OCI-LY3 (cell line): ENCODE data around the gene CAMTA1.

Source experiments
- H2AFZ ChIP-seq: fragments of 200-600, 300-600 bp; shearing (Covaris generic); 2 replicates; pipeline ENCODE4 v1.6.0; 2014; ENCODE audit warnings: antibody characterized with exemption, low read depth, low read length
- H3K27ac ChIP-seq: fragments of 200-600, 300-600 bp; sonication (generic); 2 replicates; pipeline ENCODE4 v1.5.1; 2014; ENCODE audit warnings: mild to moderate bottlenecking, low read length, moderate library complexity, mixed read lengths
- H3K27me3 ChIP-seq: fragments of 200-600, 300-600 bp; sonication (generic); 2 replicates; pipeline ENCODE4 v1.6.1; 2014; ENCODE audit warnings: low read depth, low read length, mixed read lengths
- H3K36me3 ChIP-seq: fragments of 200-600, 300-600 bp; sonication (generic); replicated peaks from 2 replicates; pipeline ENCODE3; 2014; ENCODE audit warnings: low read depth, low read length, mixed read lengths
- H3K4me1 ChIP-seq: fragments of 300-600, 200-600 bp; sonication (generic); 2 replicates; pipeline ENCODE4 v1.6.1; 2014; ENCODE audit warnings: low read length, mixed read lengths
- H3K4me2 ChIP-seq: fragments of 200-600, 300-600 bp; sonication (generic); 2 replicates; pipeline ENCODE4 v1.6.1; 2014; ENCODE audit warnings: low read length, mixed read lengths
- H3K4me3 ChIP-seq: fragments of 300-600, 200-600 bp; sonication (generic); 2 replicates; pipeline ENCODE4 v1.5.1; 2014; ENCODE audit warnings: antibody characterized with exemption, mild to moderate bottlenecking, low read length, moderate library complexity
- H3K79me2 ChIP-seq: fragments of 300-600, 200-600 bp; shearing (Covaris generic); 2 replicates; pipeline ENCODE4 v1.6.1; 2014; ENCODE audit warnings: mild to moderate bottlenecking, low read length, mixed read lengths
- H3K9ac ChIP-seq: fragments of 300-600, 200-600 bp; shearing (Covaris generic); 2 replicates; pipeline ENCODE4 v1.6.0; 2014; ENCODE audit warnings: mild to moderate bottlenecking, low read length, moderate library complexity
- H3K9me3 ChIP-seq: fragments of 200-600, 300-600 bp; shearing (Covaris generic); 2 replicates; pipeline ENCODE4 v1.6.1; 2014; ENCODE audit warnings: low read length, mixed read lengths; ENCODE audit not compliant: insufficient read depth
- H4K20me1 ChIP-seq: fragments of 200-600, 300-600 bp; sonication (generic); 2 replicates; pipeline ENCODE4 v1.6.1; 2016; ENCODE audit warnings: low read length, mixed read lengths; ENCODE audit not compliant: insufficient read depth
- EZH2phosphoT487 ChIP-seq: fragments of 200-600 bp; shearing (Covaris generic); IDR thresholded peaks from 2 replicates; pipeline ENCODE4 v1.6.1; 2018; ENCODE audit warnings: antibody characterized with exemption, mixed run types, low read depth
- TF ChIP-seq, protein P1 (sequence below): fragments of 200-600, 300-600 bp; sonication (generic); IDR thresholded peaks from 2 replicates; pipeline ENCODE4 v1.5.1; 2014; ENCODE audit warnings: antibody characterized with exemption, low read length, low read depth

CAMTA1 gene

GRCh38 chr1:7128293-7128692, 343.0 kb downstream of the CAMTA1 start:
- no peaks in the 10 kb centered on the region for H3K4me1 ChIP-seq
- H4K20me1 ChIP-seq = no peaks in the 10 kb centered on the region
- H3K4me3 ChIP-seq = no peak overlapping the region
- no peak for TF ChIP-seq EZH2phosphoT487
- TF ChIP-seq, protein P1, sequence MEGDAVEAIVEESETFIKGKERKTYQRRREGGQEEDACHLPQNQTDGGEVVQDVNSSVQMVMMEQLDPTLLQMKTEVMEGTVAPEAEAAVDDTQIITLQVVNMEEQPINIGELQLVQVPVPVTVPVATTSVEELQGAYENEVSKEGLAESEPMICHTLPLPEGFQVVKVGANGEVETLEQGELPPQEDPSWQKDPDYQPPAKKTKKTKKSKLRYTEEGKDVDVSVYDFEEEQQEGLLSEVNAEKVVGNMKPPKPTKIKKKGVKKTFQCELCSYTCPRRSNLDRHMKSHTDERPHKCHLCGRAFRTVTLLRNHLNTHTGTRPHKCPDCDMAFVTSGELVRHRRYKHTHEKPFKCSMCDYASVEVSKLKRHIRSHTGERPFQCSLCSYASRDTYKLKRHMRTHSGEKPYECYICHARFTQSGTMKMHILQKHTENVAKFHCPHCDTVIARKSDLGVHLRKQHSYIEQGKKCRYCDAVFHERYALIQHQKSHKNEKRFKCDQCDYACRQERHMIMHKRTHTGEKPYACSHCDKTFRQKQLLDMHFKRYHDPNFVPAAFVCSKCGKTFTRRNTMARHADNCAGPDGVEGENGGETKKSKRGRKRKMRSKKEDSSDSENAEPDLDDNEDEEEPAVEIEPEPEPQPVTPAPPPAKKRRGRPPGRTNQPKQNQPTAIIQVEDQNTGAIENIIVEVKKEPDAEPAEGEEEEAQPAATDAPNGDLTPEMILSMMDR = no peak
- no peaks in the 10 kb centered on the region for H3K36me3 ChIP-seq
- H3K27ac ChIP-seq = no peak overlapping the region
- H3K9ac ChIP-seq = no peak overlapping the region
- no peaks in the 10 kb centered on the region for H3K79me2 ChIP-seq
- H3K27me3 ChIP-seq = no peaks in the 10 kb centered on the region
- no peak overlapping the region for H2AFZ ChIP-seq
- H3K4me2 ChIP-seq = no peak overlapping the region
- H3K9me3 ChIP-seq = no peaks in the 10 kb centered on the region

- TF ChIP-seq, protein P1 = no peak
- no peak for TF ChIP-seq EZH2phosphoT487
- Histone ChIP-seq H3K27ac (no peak overlapping the region), H2AFZ (no peak overlapping the region), H3K36me3 (no peaks in the 10 kb centered on the region), H3K9ac (no peak overlapping the region), H3K4me2 (no peak overlapping the region), H4K20me1 (no peaks in the 10 kb centered on the region), H3K27me3 (no peaks in the 10 kb centered on the region; the same call in 1 of the 2 replicates), H3K4me1 (no peaks in the 10 kb centered on the region), H3K9me3 (no peaks in the 10 kb centered on the region), H3K4me3 (no peak overlapping the region), H3K79me2 (no peaks in the 10 kb centered on the region)
Observed at GRCh38 chr1:7130127-7130526, 344.9 kb downstream of the CAMTA1 start.

DNA sequence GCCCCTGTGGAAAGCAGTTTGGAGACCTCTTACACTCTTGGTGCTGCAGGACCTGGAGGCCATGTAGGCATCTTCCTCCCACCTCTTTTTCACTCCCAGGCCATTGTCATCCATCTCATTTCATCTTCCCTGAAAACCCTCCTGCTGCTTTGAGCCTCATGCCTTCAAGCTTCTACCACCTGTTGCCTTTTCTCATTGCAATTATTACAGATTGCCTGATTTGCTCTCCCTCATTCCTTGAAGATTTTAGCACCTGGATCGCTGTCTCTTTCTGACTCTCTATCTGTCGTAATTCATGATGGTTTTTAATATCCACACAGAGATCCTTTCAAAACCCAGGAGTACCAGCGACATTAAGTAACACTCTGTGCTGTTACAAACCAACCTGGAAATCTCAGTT, 350.2 kb downstream of the CAMTA1 start:
- TF ChIP-seq, protein P1 = no peak
- no peak for TF ChIP-seq EZH2phosphoT487
- H3K4me3 ChIP-seq = no peak overlapping the region
- no peaks in the 10 kb centered on the region for H3K79me2 ChIP-seq
- no peaks in the 10 kb centered on the region; the same call in 1 of the 2 replicates for H3K27me3 ChIP-seq
- H4K20me1 ChIP-seq = no peaks in the 10 kb centered on the region
- H3K9me3 ChIP-seq = no peaks in the 10 kb centered on the region
- no peak overlapping the region for H2AFZ ChIP-seq
- H3K4me1 ChIP-seq = no peaks in the 10 kb centered on the region
- H3K27ac ChIP-seq = no peak overlapping the region
- H3K4me2 ChIP-seq = no peak overlapping the region
- H3K36me3 ChIP-seq = no peaks in the 10 kb centered on the region
- H3K9ac ChIP-seq = no peak overlapping the region

- H3K4me1 ChIP-seq = no peaks in the 10 kb centered on the region
- TF ChIP-seq EZH2phosphoT487 = no peak
- TF ChIP-seq, protein P1 = no peak
- no peaks in the 10 kb centered on the region for H3K79me2 ChIP-seq
- no peaks in the 10 kb centered on the region for H4K20me1 ChIP-seq
- no peaks in the 10 kb centered on the region for H3K36me3 ChIP-seq
- no peak overlapping the region for H3K4me3 ChIP-seq
- no peaks in the 10 kb centered on the region; the same call in 1 of the 2 replicates for H3K27me3 ChIP-seq
- H3K4me2 ChIP-seq = no peak overlapping the region
- no peak overlapping the region for H2AFZ ChIP-seq
- no peak overlapping the region for H3K9ac ChIP-seq
- no peak overlapping the region for H3K27ac ChIP-seq
- no peaks in the 10 kb centered on the region for H3K9me3 ChIP-seq
Observed at GRCh38 chr1:7136166-7136953, 351.1 kb downstream of the CAMTA1 start.
